Mesendoderm (in vitro differentiated cells): Measurements from ENCODE around the gene POU2AF2.
"Not testable (repeated sequence)": the region's sequence is repeated elsewhere in the genome, so short reads cannot be mapped to it uniquely, and the experiment has no call there.

ENCODE experiments used
- DNase-seq: peaks from one replicate; pipeline ENCODE4 v3.0.0; 2013
- H2AK5ac ChIP-seq: 2 replicates; pipeline ENCODE4 v1.6.1; 2013; ENCODE audit warnings: low read length, inconsistent platforms
- H2BK120ac ChIP-seq: 2 replicates; pipeline ENCODE4 v1.6.1; 2013; ENCODE audit warnings: low read depth, mild to moderate bottlenecking, low read length, moderate library complexity, mixed read lengths
- H2BK15ac ChIP-seq: replicated peaks from 2 replicates; pipeline ENCODE4 v1.6.1; 2013; ENCODE audit warnings: low read depth, mild to moderate bottlenecking, moderate library complexity
- H2BK5ac ChIP-seq: 2 replicates; pipeline ENCODE4 v1.6.1; 2013; ENCODE audit warnings: low read length, inconsistent platforms
- H3K18ac ChIP-seq: 2 replicates; pipeline ENCODE4 v1.6.1; 2013; ENCODE audit warnings: mild to moderate bottlenecking, low read length, mixed read lengths
- H3K23ac ChIP-seq: one replicate; pipeline ENCODE4 v1.6.1; 2013; ENCODE audit warnings: low read length
- H3K27ac ChIP-seq: 2 replicates; pipeline ENCODE4 v1.5.1; 2013; ENCODE audit warnings: low read depth, mild to moderate bottlenecking, inconsistent platforms, low read length, moderate library complexity
- H3K27me3 ChIP-seq: 2 replicates; pipeline ENCODE4 v1.6.1; 2013; ENCODE audit warnings: low read length, control low read depth, mild to moderate bottlenecking, inconsistent platforms; ENCODE audit not compliant: insufficient read depth, poor library complexity
- H3K36me3 ChIP-seq: 2 replicates; pipeline ENCODE4 v1.6.1; 2013; ENCODE audit warnings: low read length, inconsistent platforms; ENCODE audit not compliant: control insufficient read depth, insufficient read depth
- H3K4ac ChIP-seq: one replicate; pipeline ENCODE4 v1.6.1; 2013; ENCODE audit warnings: low read depth, mild to moderate bottlenecking, low read length, moderate library complexity
- H3K4me1 ChIP-seq: 2 replicates; pipeline ENCODE4 v1.6.1; 2013; ENCODE audit warnings: low read depth, low read length, inconsistent platforms; ENCODE audit not compliant: control insufficient read depth
- H3K4me2 ChIP-seq: 2 replicates; pipeline ENCODE4 v1.6.1; 2013; ENCODE audit warnings: low read length
- H3K4me3 ChIP-seq: 2 replicates; pipeline ENCODE4 v1.5.1; 2013; ENCODE audit warnings: mild to moderate bottlenecking, low read length
- H3K56ac ChIP-seq: one replicate; pipeline ENCODE4 v1.6.1; 2013; ENCODE audit warnings: low read length
- H3K79me1 ChIP-seq: 2 replicates; pipeline ENCODE4 v1.6.1; 2013; ENCODE audit warnings: low read length, inconsistent platforms
- H3K79me2 ChIP-seq: 2 replicates; pipeline ENCODE4 v1.6.1; 2013; ENCODE audit warnings: mild to moderate bottlenecking, low read length; ENCODE audit not compliant: control insufficient read depth, insufficient read depth
- H3K9ac ChIP-seq: 2 replicates; pipeline ENCODE4 v1.6.1; 2013; ENCODE audit warnings: low read length, inconsistent platforms
- H4K5ac ChIP-seq: one replicate; pipeline ENCODE4 v1.6.1; 2013; ENCODE audit warnings: low read length
- H4K8ac ChIP-seq: one replicate; pipeline ENCODE4 v1.6.1; 2013; ENCODE audit warnings: low read depth, mild to moderate bottlenecking, control low read depth, low read length, moderate library complexity
- WGBS: extraction: QIAGEN DNeasy Blood & Tissue Kit; methylation state at CpG from one replicate; pipeline ENCODE4 v1.1.7; 2013; ENCODE audit warnings: low lambda C conversion rate, missing lambda C conversion rate; ENCODE audit not compliant: insufficient coverage; ENCODE audit errors: extremely low coverage; 5-methylcytosine and 5-hydroxymethylcytosine counted together

The POU2AF2 gene

GRCh38 chr11:111207213-111207612 lies 38.3 kb upstream of the POU2AF2 start:
- no CpG with 5 or more reads among the region's 2 CpGs for WGBS
- Histone ChIP-seq H2BK5ac (no peak overlapping the region), H4K5ac (no peak overlapping the region), H3K18ac (no peak overlapping the region), H3K79me1 (no peaks in the 10 kb centered on the region), H4K8ac (no peak overlapping the region), H3K4ac (no peak overlapping the region), H2BK15ac (no peak overlapping the region), H3K4me2 (no peak overlapping the region), H2AK5ac (no peak overlapping the region), H3K56ac (no peak overlapping the region), H3K27me3 (no peaks in the 10 kb centered on the region), H3K4me1 (no peaks in the 10 kb centered on the region), H2BK120ac (no peak overlapping the region), H3K4me3 (no peak overlapping the region), H3K23ac (no peak overlapping the region), H3K79me2 (no peaks in the 10 kb centered on the region), H3K9ac (no peak overlapping the region), H3K36me3 (no peaks in the 10 kb centered on the region), H3K27ac (no peak overlapping the region)
- no peak for DNase-seq

GRCh38 chr11:111209543-111210355 lies 35.8 kb upstream of the POU2AF2 start:
- no peaks in the 10 kb centered on the region for H3K4me1 ChIP-seq
- no peak overlapping the region for H3K4ac ChIP-seq
- no peak overlapping the region for H2BK5ac ChIP-seq
- no peaks in the 10 kb centered on the region for H3K79me2 ChIP-seq
- DNase-seq = no peak
- H4K5ac ChIP-seq = no peak overlapping the region
- H3K56ac ChIP-seq = no peak overlapping the region
- no CpG with 5 or more reads among the region's 4 CpGs for WGBS
- no peak overlapping the region for H2AK5ac ChIP-seq
- H3K4me3 ChIP-seq = no peak overlapping the region
- H3K36me3 ChIP-seq = no peaks in the 10 kb centered on the region
- no peak overlapping the region for H2BK15ac ChIP-seq
- H3K27ac ChIP-seq = no peak overlapping the region
- no peak overlapping the region for H3K18ac ChIP-seq
- H4K8ac ChIP-seq = no peak overlapping the region
- H3K79me1 ChIP-seq = no peaks in the 10 kb centered on the region
- H3K27me3 ChIP-seq = no peaks in the 10 kb centered on the region
- H2BK120ac ChIP-seq = no peak overlapping the region
- no peak overlapping the region for H3K9ac ChIP-seq
- H3K4me2 ChIP-seq = no peak overlapping the region
- H3K23ac ChIP-seq = no peak overlapping the region

DNA sequence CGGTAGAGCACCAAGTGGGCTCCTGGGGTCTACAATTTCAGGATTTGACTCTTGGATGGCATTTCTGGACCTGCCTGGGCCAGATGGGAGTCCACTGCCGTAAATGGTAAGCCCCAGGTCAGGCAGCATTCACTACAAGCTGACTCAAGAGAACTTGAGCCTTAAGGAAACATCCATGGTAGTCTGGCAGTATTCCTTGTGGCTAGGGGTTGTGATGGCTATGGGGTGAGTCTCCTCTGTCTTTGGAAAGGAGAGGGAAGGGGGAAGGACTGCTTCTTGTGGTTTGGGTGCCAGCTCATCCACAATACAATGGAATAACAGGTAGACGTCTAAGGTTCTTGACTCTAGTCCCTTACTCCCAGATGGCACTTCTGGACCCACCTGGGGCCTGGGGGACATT lies 32.3 kb upstream of the POU2AF2 start:
- no peak overlapping the region for H3K4ac ChIP-seq
- no peak overlapping the region for H2BK15ac ChIP-seq
- no peaks in the 10 kb centered on the region for H3K27me3 ChIP-seq
- H3K18ac ChIP-seq = no peak overlapping the region
- no peaks in the 10 kb centered on the region for H3K4me1 ChIP-seq
- H2AK5ac ChIP-seq = no peak overlapping the region
- no peak overlapping the region for H2BK5ac ChIP-seq
- no peak overlapping the region for H3K27ac ChIP-seq
- DNase-seq = no peak
- no peaks in the 10 kb centered on the region for H3K79me2 ChIP-seq
- no CpG with 5 or more reads among the region's 3 CpGs for WGBS
- H3K79me1 ChIP-seq = no peaks in the 10 kb centered on the region
- no peaks in the 10 kb centered on the region for H3K36me3 ChIP-seq
- H3K56ac ChIP-seq = no peak overlapping the region
- H3K9ac ChIP-seq = no peak overlapping the region
- H3K4me2 ChIP-seq = no peak overlapping the region
- H3K23ac ChIP-seq = no peak overlapping the region
- no peak overlapping the region for H4K8ac ChIP-seq
- H3K4me3 ChIP-seq = no peak overlapping the region
- H2BK120ac ChIP-seq = no peak overlapping the region
- no peak overlapping the region for H4K5ac ChIP-seq

DNA sequence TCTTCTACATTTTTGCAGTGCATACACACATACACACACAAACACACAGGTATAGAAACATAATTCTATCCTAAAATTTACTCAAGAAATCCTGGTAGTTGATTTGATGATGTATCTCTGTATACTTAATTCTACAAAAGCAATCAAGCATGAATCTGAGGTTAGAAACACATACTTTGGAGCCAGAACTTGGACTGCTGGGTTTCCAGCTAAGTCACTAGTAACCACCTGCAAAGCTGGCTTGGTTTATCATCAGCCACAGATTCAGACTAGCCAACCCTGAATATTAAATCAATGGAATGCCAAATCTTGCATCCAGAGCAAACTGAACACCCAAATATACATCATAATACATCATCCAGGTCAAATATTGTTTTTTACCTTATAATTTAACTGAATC lies 24.8 kb upstream of the POU2AF2 start:
- Histone ChIP-seq H2BK120ac (no peak overlapping the region), H2AK5ac (no peak overlapping the region), H3K4ac (no peak overlapping the region), H3K36me3 (no peaks in the 10 kb centered on the region), H3K79me1 (no peaks in the 10 kb centered on the region), H3K27me3 (no peaks in the 10 kb centered on the region), H3K18ac (no peak overlapping the region), H2BK15ac (no peak overlapping the region), H3K9ac (no peak overlapping the region), H3K4me3 (no peak overlapping the region), H3K4me2 (no peak overlapping the region), H4K8ac (no peak overlapping the region), H3K4me1 (no peaks in the 10 kb centered on the region), H3K56ac (no peak overlapping the region), H2BK5ac (no peak overlapping the region), H4K5ac (no peak overlapping the region), H3K23ac (no peak overlapping the region), H3K79me2 (no peaks in the 10 kb centered on the region), H3K27ac (no peak overlapping the region)
- no peak for DNase-seq

DNA sequence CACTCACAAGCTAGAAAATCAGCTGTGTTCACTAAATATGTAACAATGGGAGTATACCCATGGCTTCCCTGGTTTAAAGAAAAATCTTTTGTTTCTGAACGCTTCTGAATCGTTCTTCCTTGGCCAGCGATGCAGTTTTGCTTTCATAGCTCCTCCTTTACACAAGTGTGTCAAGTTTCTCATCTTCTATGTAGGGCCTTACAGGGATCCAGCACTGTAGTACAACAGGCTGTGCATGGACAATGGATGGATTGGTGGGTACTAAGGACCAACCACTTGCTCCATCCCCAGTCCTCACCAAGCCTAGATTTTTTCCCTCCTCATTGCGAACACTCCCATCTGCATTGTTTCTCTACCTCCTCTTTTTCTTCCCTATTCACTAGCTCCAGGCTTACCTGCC lies 24.3 kb upstream of the POU2AF2 start:
- Histone ChIP-seq H3K79me1 (no peaks in the 10 kb centered on the region), H3K18ac (no peak overlapping the region), H3K27me3 (no peaks in the 10 kb centered on the region), H2BK120ac (no peak overlapping the region), H3K4ac (no peak overlapping the region), H3K36me3 (no peaks in the 10 kb centered on the region), H4K5ac (no peak overlapping the region), H3K4me2 (no peak overlapping the region), H2BK15ac (no peak overlapping the region), H3K4me3 (no peak overlapping the region), H3K23ac (no peak overlapping the region), H4K8ac (no peak overlapping the region), H2BK5ac (no peak overlapping the region), H2AK5ac (no peak overlapping the region), H3K4me1 (no peaks in the 10 kb centered on the region), H3K56ac (no peak overlapping the region), H3K27ac (no peak overlapping the region), H3K79me2 (no peaks in the 10 kb centered on the region), H3K9ac (no peak overlapping the region)
- no peak for DNase-seq
- WGBS = no CpG with 5 or more reads among the region's 4 CpGs

- H3K36me3 ChIP-seq, H2BK120ac ChIP-seq, H3K79me2 ChIP-seq, H3K18ac ChIP-seq, H3K4me1 ChIP-seq, H4K5ac ChIP-seq, H3K27ac ChIP-seq, H3K4ac ChIP-seq, H3K9ac ChIP-seq, H4K8ac ChIP-seq, H3K23ac ChIP-seq, H2AK5ac ChIP-seq, H2BK5ac ChIP-seq, H2BK15ac ChIP-seq, H3K4me3 ChIP-seq, H3K56ac ChIP-seq, H3K79me1 ChIP-seq, H3K4me2 ChIP-seq, DNase-seq, H3K27me3 ChIP-seq: not testable (repeated sequence)
- no CpG with 5 or more reads among the region's 39 CpGs for WGBS
Observed at GRCh38 chr11:111221936-111222335, 23.6 kb upstream of the POU2AF2 start.
